Peyer's patch (tissue), 4 donors: ENCODE results near the gene FRMD4A. TPM values are rescaled to one million over a fixed set of nuclear protein-coding genes. Genes with fewer than 3 reads are reported as not detected.
A peak's percentile ranks its signal among the peaks of the same experiment; 100 is the strongest.

Source experiments
- DNase-seq, 3 donors: peaks; one replicate each; pipeline ENCODE4 v3.0.0-alpha.2; 2017 to 2019
- H3K27ac ChIP-seq, 4 donors: fragments of 200-600 bp; sonication (generic); one replicate each; pipeline ENCODE4 v1.5.1; 2016 to 2019
- H3K27me3 ChIP-seq, 2 donors: fragments of 200-600 bp; sonication (generic); one replicate each; pipeline ENCODE4 v1.5.1; 2019
- H3K36me3 ChIP-seq, 3 donors: fragments of 200-600 bp; sonication (generic); one replicate each; pipeline ENCODE4 v1.5.1; 2016 to 2019
- H3K4me1 ChIP-seq, 4 donors: fragments of 200-600 bp; sonication (generic); one replicate each; pipeline ENCODE4 v1.5.1; 2016 to 2019
- H3K4me3 ChIP-seq, 4 donors: fragments of 200-600 bp; sonication (generic); 1 replicate in 3 of 4; 2 replicates in 1 of 4; pipeline ENCODE4 v1.5.1; 2016 to 2019; ENCODE audit warnings: mild to moderate bottlenecking in 1 of 4
- H3K9me3 ChIP-seq, 4 donors: fragments of 200-600 bp; sonication (generic); one replicate each; pipeline ENCODE4 v1.5.1; 2016 to 2019; ENCODE audit warnings: mild to moderate bottlenecking in 1 of 4
- CTCF ChIP-seq, 6 experiments: fragments of 450-650 bp in 4 of 6; fragments of 200-600 bp in 2 of 6; sonication (generic) in 1 of 6; IDR thresholded peaks; one replicate each; pipeline ENCODE4 v1.5.1; 2017 to 2019; ENCODE audit warnings: antibody characterized with exemption in 6 of 6, mild to moderate bottlenecking in 3 of 6, moderate library complexity in 1 of 6
- POLR2A ChIP-seq, 2 donors: fragments of 450-650 bp; IDR thresholded peaks; one replicate each; pipeline ENCODE4 v1.5.1; 2017; ENCODE audit warnings: antibody characterized with exemption in 2 of 2, mild to moderate bottlenecking in 2 of 2, moderate library complexity in 2 of 2
- total RNA-seq, 4 donors: library from RNA; depleted of rRNA; stranded (reverse); fragments of >200 nt; gene quantifications; one replicate each; pipeline ENCODE4 v1.1.0, GENCODE V29; 2016

FRMD4A gene
- total RNA-seq, 4 donors from 2014 or later: 3.0 to 47.9 (median 5.9) TPM

- no peaks in the 10 kb centered on the region for H3K27me3 ChIP-seq
- TF ChIP-seq CTCF (IDR thresholded peaks at IDR 0.05) (no peak), POLR2A (IDR thresholded peaks at IDR 0.05) (no peak)
- H3K27ac ChIP-seq: no peak overlapping the region
- no peaks in the 10 kb centered on the region for H3K9me3 ChIP-seq
- H3K36me3 ChIP-seq: no peaks in the 10 kb centered on the region
- H3K4me1 ChIP-seq: peaks cover 0 to 5% (median 0%) of the 10 kb centered on the region in 4 donors
- H3K4me3 ChIP-seq: no peak overlapping the region
- DNase-seq: no peak
Measured at GRCh38 chr10:13872411-13872810, 458.3 kb downstream of the FRMD4A start.

- no peak for DNase-seq
- Histone ChIP-seq H3K4me1 (peaks cover 0 to 5% (median 0%) of the 10 kb centered on the region in 4 donors), H3K27me3 (no peaks in the 10 kb centered on the region), H3K9me3 (no peaks in the 10 kb centered on the region), H3K36me3 (no peaks in the 10 kb centered on the region), H3K4me3 (no peak overlapping the region), H3K27ac (peak overlapping the region in 1 of 4 donors; percentile 13)
- no peak for TF ChIP-seq POLR2A (IDR thresholded peaks at IDR 0.05)
- TF ChIP-seq CTCF (IDR thresholded peaks at IDR 0.05): no peak
Measured at GRCh38 chr10:13871776-13872175, 458.9 kb downstream of the FRMD4A start.

GRCh38 chr10:13871011-13871410 is 459.7 kb downstream of the FRMD4A start:
- peaks cover 0 to 5% (median 0%) of the 10 kb centered on the region in 4 donors for H3K4me1 ChIP-seq
- H3K27me3 ChIP-seq: no peaks in the 10 kb centered on the region
- no peak overlapping the region for H3K4me3 ChIP-seq
- H3K27ac ChIP-seq: no peak overlapping the region
- no peaks in the 10 kb centered on the region for H3K36me3 ChIP-seq
- TF ChIP-seq CTCF (IDR thresholded peaks at IDR 0.05) (no peak), POLR2A (IDR thresholded peaks at IDR 0.05) (no peak)
- DNase-seq: no peak
- no peaks in the 10 kb centered on the region for H3K9me3 ChIP-seq

GRCh38 chr10:13869295-13869664 is 461.4 kb downstream of the FRMD4A start:
- no peak overlapping the region for H3K4me3 ChIP-seq
- no peak for DNase-seq

GRCh38 chr10:13868528-13869294 is 462.0 kb downstream of the FRMD4A start:
- TF ChIP-seq CTCF (IDR thresholded peaks at IDR 0.05) (no peak), POLR2A (IDR thresholded peaks at IDR 0.05) (no peak)
- DNase-seq: no peak
- Histone ChIP-seq H3K27ac (no peak overlapping the region), H3K4me3 (no peak overlapping the region), H3K4me1 (no peaks in the 10 kb centered on the region), H3K9me3 (no peaks in the 10 kb centered on the region), H3K27me3 (no peaks in the 10 kb centered on the region), H3K36me3 (no peaks in the 10 kb centered on the region)

More at GRCh38 chr10:13869295-13869664, 461.4 kb downstream of the FRMD4A start:
- TF ChIP-seq CTCF (IDR thresholded peaks at IDR 0.05): no peak
- TF ChIP-seq POLR2A (IDR thresholded peaks at IDR 0.05): no peak
- Histone ChIP-seq H3K27me3 (no peaks in the 10 kb centered on the region), H3K4me1 (peaks cover 0 to under 1% (median 0%) of the 10 kb centered on the region in 4 donors), H3K36me3 (no peaks in the 10 kb centered on the region), H3K9me3 (no peaks in the 10 kb centered on the region), H3K27ac (no peak overlapping the region)
